GM19455 (cell line): ENCODE measurements around the gene PTPN2.
"Not testable (repeated sequence)": the region's sequence is repeated elsewhere in the genome, so short reads cannot be mapped to it uniquely, and the experiment has no call there.

Source experiments
- ATAC-seq: cut with Tn5 transposase; IDR thresholded peaks from one replicate; pipeline ENCODE4 v1.9.1; 2021; ENCODE audit not compliant: unreplicated experiment

Gene PTPN2

GRCh38 chr18:12883684-12884405 lies at the start of gene PTPN2:
Gene PTPN2 (minus strand): TSS chr18:12884237. CDS start chr18:12884141, 96 bp downstream.
- ATAC-seq: peak; percentile 69

GRCh38 chr18:12933327-12933726 lies 49.3 kb upstream of the PTPN2 start:
- no peak for ATAC-seq

GRCh38 chr18:12930908-12931307 lies 46.9 kb upstream of the PTPN2 start:
- ATAC-seq: no peak

GRCh38 chr18:12930376-12930775 lies 46.3 kb upstream of the PTPN2 start:
- no peak for ATAC-seq

GRCh38 chr18:12929477-12930083 lies 45.5 kb upstream of the PTPN2 start:
- ATAC-seq: no peak

GRCh38 chr18:12928641-12929040 lies 44.6 kb upstream of the PTPN2 start:
- no peak for ATAC-seq

GRCh38 chr18:12928206-12928605 lies 44.2 kb upstream of the PTPN2 start:
- no peak for ATAC-seq

GRCh38 chr18:12924616-12925015 lies 40.6 kb upstream of the PTPN2 start:
- no peak for ATAC-seq

GRCh38 chr18:12922266-12922665 lies 38.2 kb upstream of the PTPN2 start:
- ATAC-seq: no peak

GRCh38 chr18:12921178-12921577 lies 37.1 kb upstream of the PTPN2 start:
- ATAC-seq: no peak

GRCh38 chr18:12911929-12912703 lies 28.1 kb upstream of the PTPN2 start:
- no peak for ATAC-seq

- no peak for ATAC-seq
Measured at GRCh38 chr18:12911025-12911928, 27.2 kb upstream of the PTPN2 start.

GRCh38 chr18:12908706-12909105 lies 24.7 kb upstream of the PTPN2 start:
- no peak for ATAC-seq

- no peak for ATAC-seq
Measured at GRCh38 chr18:12907258-12907925, 23.4 kb upstream of the PTPN2 start.

- no peak for ATAC-seq
Measured at GRCh38 chr18:12906773-12907172, 22.7 kb upstream of the PTPN2 start.

- no peak for ATAC-seq
Measured at GRCh38 chr18:12906119-12906518, 22.1 kb upstream of the PTPN2 start.

- no peak for ATAC-seq
Measured at GRCh38 chr18:12904012-12904516, 20.0 kb upstream of the PTPN2 start.

GRCh38 chr18:12901208-12901607 lies 17.2 kb upstream of the PTPN2 start:
- not testable (repeated sequence) for ATAC-seq

GRCh38 chr18:12896784-12897333 lies 12.8 kb upstream of the PTPN2 start:
- not testable (repeated sequence) for ATAC-seq

GRCh38 chr18:12895626-12896025 lies 11.6 kb upstream of the PTPN2 start:
- ATAC-seq: no peak
